Loucy (cell line): ENCODE results near the gene ZBED4.

Source experiments
- H2AFZ ChIP-seq: fragments of 200-600 bp; sonication (generic); 2 replicates; pipeline ENCODE4 v1.6.0; 2016; ENCODE audit warnings: antibody characterized with exemption, mild to moderate bottlenecking, low read length, moderate library complexity
- H3F3A ChIP-seq: fragments of 200-600 bp; 2 replicates; pipeline ENCODE4 v1.6.0; 2016; ENCODE audit warnings: antibody characterized with exemption, low read depth, mild to moderate bottlenecking
- H3K27me3 ChIP-seq: fragments of 200-600 bp; sonication (generic); 2 replicates; pipeline ENCODE4 v1.6.1; 2014; ENCODE audit warnings: low read length, mild to moderate bottlenecking; ENCODE audit not compliant: insufficient read depth, poor library complexity, severe bottlenecking
- H3K36me3 ChIP-seq: fragments of 200-600 bp; sonication (generic); 2 replicates; pipeline ENCODE4 v1.6.1; 2016; ENCODE audit warnings: low read length; ENCODE audit not compliant: insufficient read depth
- H3K4me1 ChIP-seq: fragments of 200-600 bp; sonication (generic); 2 replicates; pipeline ENCODE4 v1.5.1; 2014; ENCODE audit warnings: low read length, mild to moderate bottlenecking; ENCODE audit not compliant: insufficient read depth, poor library complexity, severe bottlenecking
- H3K4me2 ChIP-seq: fragments of 200-600 bp; sonication (generic); 2 replicates; pipeline ENCODE4 v1.6.0; 2014; ENCODE audit warnings: antibody characterized with exemption, low read length, low read depth, mild to moderate bottlenecking; ENCODE audit not compliant: poor library complexity, severe bottlenecking
- H3K4me3 ChIP-seq: fragments of 200-600 bp; sonication (generic); 2 replicates; pipeline ENCODE4 v1.5.1; 2014; ENCODE audit warnings: low read length, mild to moderate bottlenecking, mixed read lengths; ENCODE audit not compliant: poor library complexity, severe bottlenecking
- H3K79me2 ChIP-seq: fragments of 200-600 bp; sonication (generic); 2 replicates; pipeline ENCODE4 v1.6.1; 2014; ENCODE audit warnings: low read length; ENCODE audit not compliant: insufficient read depth
- H3K9ac ChIP-seq: fragments of 200-600 bp; sonication (generic); 2 replicates; pipeline ENCODE4 v1.6.0; 2014; ENCODE audit warnings: mild to moderate bottlenecking, low read depth, low read length, moderate library complexity; ENCODE audit not compliant: poor library complexity, severe bottlenecking
- H3K9me2 ChIP-seq: fragments of 200-600 bp; sonication (generic); replicated peaks from 2 replicates; pipeline ENCODE4 v1.6.1; 2016; ENCODE audit warnings: low read depth, low read length, mixed read lengths
- H3K9me3 ChIP-seq: fragments of 200-600 bp; sonication (generic); 2 replicates; pipeline ENCODE4 v1.6.1; 2014; ENCODE audit warnings: mild to moderate bottlenecking, antibody characterized with exemption, low read length, low read depth; ENCODE audit not compliant: insufficient read depth
- H4K20me1 ChIP-seq: fragments of 200-600 bp; sonication (generic); 2 replicates; pipeline ENCODE4 v1.6.0; 2014; ENCODE audit warnings: antibody characterized with exemption, low read length, mild to moderate bottlenecking; ENCODE audit not compliant: insufficient read depth, poor library complexity, severe bottlenecking
- EZH2phosphoT487 ChIP-seq: fragments of 200-600 bp; IDR thresholded peaks from 2 replicates; pipeline ENCODE4 v1.6.1; 2018; ENCODE audit warnings: antibody characterized with exemption, mild to moderate bottlenecking, moderate library complexity, borderline replicate concordance
- TF ChIP-seq, protein P1 (sequence below): fragments of 200-600 bp; sonication (generic); conservative IDR thresholded peaks from 2 replicates; pipeline ENCODE4 v1.5.1; 2014; ENCODE audit warnings: mild to moderate bottlenecking, antibody characterized with exemption, low read length

Gene ZBED4

DNA sequence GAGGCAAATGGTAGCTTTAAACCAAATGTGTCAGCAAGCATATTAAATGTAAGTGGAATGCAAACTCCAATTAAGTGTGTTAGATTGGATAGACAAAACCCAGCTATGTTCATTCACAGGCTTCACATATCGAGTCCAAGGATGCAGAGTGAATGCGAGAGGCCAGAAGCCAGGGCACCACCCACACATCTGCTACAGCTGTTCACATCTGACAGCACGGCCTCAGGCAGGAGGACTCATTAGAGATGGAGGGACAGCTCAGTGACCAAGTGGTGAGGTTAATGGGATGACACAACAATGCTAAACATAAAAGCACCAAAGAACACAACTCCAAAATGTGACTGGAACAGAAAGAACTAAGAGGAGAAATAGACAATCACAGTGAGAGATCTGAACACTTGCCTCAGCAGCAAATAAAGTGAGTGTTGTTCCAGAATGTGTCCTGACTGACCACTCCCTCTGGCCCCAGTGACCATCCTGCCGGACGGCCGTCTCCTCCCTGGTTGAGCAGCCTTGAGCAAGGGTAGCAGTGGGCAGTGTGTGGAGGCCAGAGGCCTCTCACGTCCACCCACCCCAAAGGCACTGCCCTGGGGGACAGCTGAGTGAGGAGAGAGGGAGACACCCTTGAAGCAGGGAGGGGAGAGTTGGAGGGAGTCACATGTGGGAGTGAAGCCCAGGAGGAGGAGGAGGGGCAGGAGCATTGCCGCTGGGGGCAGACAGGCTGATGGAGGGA, 40.8 kb downstream of the ZBED4 start:
- Histone ChIP-seq H3K4me1 (no peaks in the 10 kb centered on the region), H3F3A (no peaks in the 10 kb centered on the region), H2AFZ (no peak overlapping the region), H3K79me2 (peaks cover 21% of the 10 kb centered on the region), H3K4me2 (no peak overlapping the region), H3K9ac (no peak overlapping the region), H3K27me3 (no peaks in the 10 kb centered on the region), H3K9me2 (no peaks in the 10 kb centered on the region), H4K20me1 (peaks cover 6% of the 10 kb centered on the region), H3K36me3 (peaks cover 48% of the 10 kb centered on the region; the same call in 1 of the 2 replicates), H3K9me3 (no peaks in the 10 kb centered on the region), H3K4me3 (no peak overlapping the region)
- TF ChIP-seq, protein P1, sequence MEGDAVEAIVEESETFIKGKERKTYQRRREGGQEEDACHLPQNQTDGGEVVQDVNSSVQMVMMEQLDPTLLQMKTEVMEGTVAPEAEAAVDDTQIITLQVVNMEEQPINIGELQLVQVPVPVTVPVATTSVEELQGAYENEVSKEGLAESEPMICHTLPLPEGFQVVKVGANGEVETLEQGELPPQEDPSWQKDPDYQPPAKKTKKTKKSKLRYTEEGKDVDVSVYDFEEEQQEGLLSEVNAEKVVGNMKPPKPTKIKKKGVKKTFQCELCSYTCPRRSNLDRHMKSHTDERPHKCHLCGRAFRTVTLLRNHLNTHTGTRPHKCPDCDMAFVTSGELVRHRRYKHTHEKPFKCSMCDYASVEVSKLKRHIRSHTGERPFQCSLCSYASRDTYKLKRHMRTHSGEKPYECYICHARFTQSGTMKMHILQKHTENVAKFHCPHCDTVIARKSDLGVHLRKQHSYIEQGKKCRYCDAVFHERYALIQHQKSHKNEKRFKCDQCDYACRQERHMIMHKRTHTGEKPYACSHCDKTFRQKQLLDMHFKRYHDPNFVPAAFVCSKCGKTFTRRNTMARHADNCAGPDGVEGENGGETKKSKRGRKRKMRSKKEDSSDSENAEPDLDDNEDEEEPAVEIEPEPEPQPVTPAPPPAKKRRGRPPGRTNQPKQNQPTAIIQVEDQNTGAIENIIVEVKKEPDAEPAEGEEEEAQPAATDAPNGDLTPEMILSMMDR = no peak
- TF ChIP-seq EZH2phosphoT487 = no peak

DNA sequence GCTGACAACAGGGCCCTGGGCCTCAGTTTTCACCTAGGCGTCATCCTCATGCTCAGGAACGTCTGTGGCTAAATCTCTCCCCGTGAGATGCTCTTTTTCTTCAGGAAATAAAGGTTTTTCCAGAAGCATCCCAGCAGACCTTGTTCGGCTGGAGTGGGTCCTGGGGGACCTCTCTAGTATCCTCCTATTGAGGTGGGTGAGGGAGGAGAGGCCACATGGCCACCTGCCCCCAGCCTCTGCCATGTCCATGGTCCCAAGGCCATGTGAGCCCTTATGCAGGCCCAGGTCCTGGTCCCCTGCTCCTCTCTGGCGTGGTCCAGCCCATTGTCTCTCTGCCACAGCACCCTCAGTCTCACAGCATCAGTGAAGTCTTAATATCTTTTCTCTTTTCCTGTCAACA, 42.6 kb downstream of the ZBED4 start:
- TF ChIP-seq, protein P1 = no peak
- no peak for TF ChIP-seq EZH2phosphoT487
- H3F3A ChIP-seq = no peaks in the 10 kb centered on the region
- no peak overlapping the region for H2AFZ ChIP-seq
- H3K9me3 ChIP-seq = no peaks in the 10 kb centered on the region
- H3K79me2 ChIP-seq = peaks cover 5% of the 10 kb centered on the region; the same call in 1 of the 2 replicates
- peaks cover 31% of the 10 kb centered on the region; the same call in 1 of the 2 replicates for H3K36me3 ChIP-seq
- H4K20me1 ChIP-seq = peaks cover 6% of the 10 kb centered on the region
- no peaks in the 10 kb centered on the region for H3K4me1 ChIP-seq
- H3K4me3 ChIP-seq = no peak overlapping the region
- no peak overlapping the region for H3K4me2 ChIP-seq
- H3K27me3 ChIP-seq = no peaks in the 10 kb centered on the region
- no peaks in the 10 kb centered on the region for H3K9me2 ChIP-seq
- no peak overlapping the region for H3K9ac ChIP-seq

DNA sequence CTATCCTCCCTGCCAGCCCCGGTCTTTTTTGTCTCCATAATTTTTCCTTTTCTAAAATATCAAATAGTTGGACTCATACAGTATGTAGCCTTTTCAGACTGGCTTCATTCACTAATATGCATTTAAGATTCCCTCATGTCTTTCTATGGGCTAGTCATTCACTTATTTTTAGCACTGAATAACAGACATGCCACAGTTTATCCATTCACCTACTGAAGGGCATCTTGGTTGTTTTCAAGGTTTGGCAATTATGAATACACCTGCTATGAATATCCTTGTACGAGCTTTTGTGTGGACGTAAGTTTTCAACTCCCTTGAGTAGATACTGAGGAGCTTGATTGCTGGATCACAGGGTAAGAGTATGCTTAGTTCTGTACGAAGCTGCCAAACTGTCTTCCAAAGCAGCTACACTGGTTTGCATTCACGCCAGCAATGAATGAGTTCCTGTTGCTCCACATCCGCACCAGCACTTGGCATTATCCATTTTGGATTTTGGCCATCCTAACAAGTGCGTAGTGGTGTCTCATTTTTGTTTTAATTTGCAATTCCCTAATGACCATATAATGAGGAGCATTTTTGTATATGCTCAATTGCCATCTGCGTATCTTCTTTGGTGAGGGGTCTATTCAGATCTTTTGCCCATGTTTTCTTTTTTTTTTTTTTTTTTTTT, 43.5 kb downstream of the ZBED4 start:
- no peak overlapping the region for H3K9ac ChIP-seq
- no peaks in the 10 kb centered on the region for H3K9me3 ChIP-seq
- H3K27me3 ChIP-seq = no peaks in the 10 kb centered on the region
- no peaks in the 10 kb centered on the region for H3K9me2 ChIP-seq
- H4K20me1 ChIP-seq = peaks cover 6% of the 10 kb centered on the region
- peaks cover 3% of the 10 kb centered on the region; the same call in 1 of the 2 replicates for H3K79me2 ChIP-seq
- TF ChIP-seq, protein P1 = no peak
- no peak for TF ChIP-seq EZH2phosphoT487
- H3K36me3 ChIP-seq = peaks cover 24% of the 10 kb centered on the region; the same call in 1 of the 2 replicates
- H3F3A ChIP-seq = no peaks in the 10 kb centered on the region
- no peak overlapping the region for H3K4me3 ChIP-seq
- no peak overlapping the region for H3K4me2 ChIP-seq
- H3K4me1 ChIP-seq = no peaks in the 10 kb centered on the region
- no peak overlapping the region for H2AFZ ChIP-seq
